ENCODE data around the gene TNP1.

DNA sequence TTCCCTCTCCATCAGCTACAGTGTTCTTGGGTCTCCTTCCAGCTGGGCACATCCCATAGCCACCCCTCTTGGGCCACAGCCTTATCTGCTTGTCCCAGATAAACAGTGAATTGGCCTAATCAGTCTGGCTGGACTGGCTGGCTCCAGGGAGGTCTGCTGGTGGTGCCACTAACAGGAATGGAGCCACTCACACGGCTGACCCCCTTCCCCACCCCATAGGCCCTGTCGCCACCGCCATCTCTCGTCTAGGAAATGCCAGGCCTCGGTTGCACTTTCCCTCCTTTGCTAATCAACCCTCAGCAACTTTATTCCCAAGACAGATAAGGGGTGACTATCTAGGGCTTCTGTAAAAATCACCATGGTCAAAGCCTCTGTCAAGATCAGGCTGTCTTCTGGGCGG, 23.0 kb upstream of the TNP1 start:
- no peak for TF ChIP-seq EP300 (IDR thresholded peaks at IDR 0.05)
- TF ChIP-seq, protein P1, sequence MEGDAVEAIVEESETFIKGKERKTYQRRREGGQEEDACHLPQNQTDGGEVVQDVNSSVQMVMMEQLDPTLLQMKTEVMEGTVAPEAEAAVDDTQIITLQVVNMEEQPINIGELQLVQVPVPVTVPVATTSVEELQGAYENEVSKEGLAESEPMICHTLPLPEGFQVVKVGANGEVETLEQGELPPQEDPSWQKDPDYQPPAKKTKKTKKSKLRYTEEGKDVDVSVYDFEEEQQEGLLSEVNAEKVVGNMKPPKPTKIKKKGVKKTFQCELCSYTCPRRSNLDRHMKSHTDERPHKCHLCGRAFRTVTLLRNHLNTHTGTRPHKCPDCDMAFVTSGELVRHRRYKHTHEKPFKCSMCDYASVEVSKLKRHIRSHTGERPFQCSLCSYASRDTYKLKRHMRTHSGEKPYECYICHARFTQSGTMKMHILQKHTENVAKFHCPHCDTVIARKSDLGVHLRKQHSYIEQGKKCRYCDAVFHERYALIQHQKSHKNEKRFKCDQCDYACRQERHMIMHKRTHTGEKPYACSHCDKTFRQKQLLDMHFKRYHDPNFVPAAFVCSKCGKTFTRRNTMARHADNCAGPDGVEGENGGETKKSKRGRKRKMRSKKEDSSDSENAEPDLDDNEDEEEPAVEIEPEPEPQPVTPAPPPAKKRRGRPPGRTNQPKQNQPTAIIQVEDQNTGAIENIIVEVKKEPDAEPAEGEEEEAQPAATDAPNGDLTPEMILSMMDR (IDR thresholded peaks at IDR 0.05), result no peak
- TF ChIP-seq POLR2AphosphoS5 (IDR thresholded peaks at IDR 0.05), result no peak

Data from upper lobe of left lung (tissue), 4 donors.